Stomach (tissue), 4 donors: ENCODE data around the gene PHOX2A.

Experiments used
- EP300 ChIP-seq: sonication (generic); formaldehyde crosslinking; IDR thresholded peaks from one replicate; pipeline ENCODE4 v1.6.1; 2017; ENCODE audit warnings: antibody characterized with exemption
- TF ChIP-seq, protein P1 (sequence below), 7 experiments: fragments of 450-650 bp in 4 of 7; fragments of 200-600 bp in 3 of 7; sonication (generic) in 3 of 7; IDR thresholded peaks; one replicate each; pipeline ENCODE4 v1.5.1; 2016 to 2019; ENCODE audit warnings: antibody characterized with exemption in 7 of 7, control low read depth in 2 of 7, mild to moderate bottlenecking in 1 of 7

DNA sequence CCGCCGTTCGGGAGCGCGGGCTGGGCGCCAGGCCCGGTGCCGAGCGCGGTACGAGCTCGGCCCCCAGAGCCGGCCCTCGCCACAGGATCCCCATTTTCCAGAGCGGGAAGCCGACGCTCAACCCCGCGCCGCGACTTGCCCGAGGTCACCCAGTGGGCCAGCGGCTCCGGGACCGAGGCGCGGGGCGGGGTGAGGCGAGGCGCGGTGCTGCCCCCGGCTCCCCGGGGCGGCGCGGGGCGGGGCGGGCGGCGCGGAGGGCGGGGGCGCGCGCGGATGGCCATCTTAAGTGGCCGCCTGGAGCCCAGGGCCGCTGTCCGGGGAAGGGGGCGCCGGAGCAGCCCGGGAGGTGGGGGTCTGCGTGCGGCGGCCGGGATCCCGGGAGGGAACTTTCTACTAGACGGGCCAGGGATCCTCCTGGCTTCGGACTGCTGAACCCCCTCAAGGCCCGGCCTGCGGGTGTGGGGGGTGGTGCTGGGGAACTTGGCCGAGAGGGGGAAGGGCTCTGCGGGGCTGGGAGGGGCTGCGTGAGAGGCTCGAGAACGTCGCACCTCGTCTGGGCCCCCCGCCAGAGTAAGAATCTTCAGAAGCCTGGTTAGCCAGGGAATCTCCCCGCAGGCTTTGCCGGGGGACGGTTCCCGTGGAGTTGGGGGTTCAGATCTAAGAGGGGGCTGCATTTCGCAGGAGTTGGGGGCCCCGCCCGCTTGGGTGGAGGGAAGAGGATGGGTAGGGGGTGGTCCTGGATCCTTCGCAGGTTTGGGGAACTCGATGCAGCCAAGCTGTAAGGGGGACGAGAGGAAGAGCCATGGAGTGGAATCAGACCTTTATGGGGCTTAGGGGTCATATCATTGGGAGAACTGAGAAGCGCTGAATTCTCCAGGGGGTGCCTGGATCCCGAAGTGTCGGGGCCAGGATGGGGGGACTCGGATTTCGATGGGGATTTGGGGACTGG is 20.1 kb downstream of the PHOX2A start:
- TF ChIP-seq, protein P1, sequence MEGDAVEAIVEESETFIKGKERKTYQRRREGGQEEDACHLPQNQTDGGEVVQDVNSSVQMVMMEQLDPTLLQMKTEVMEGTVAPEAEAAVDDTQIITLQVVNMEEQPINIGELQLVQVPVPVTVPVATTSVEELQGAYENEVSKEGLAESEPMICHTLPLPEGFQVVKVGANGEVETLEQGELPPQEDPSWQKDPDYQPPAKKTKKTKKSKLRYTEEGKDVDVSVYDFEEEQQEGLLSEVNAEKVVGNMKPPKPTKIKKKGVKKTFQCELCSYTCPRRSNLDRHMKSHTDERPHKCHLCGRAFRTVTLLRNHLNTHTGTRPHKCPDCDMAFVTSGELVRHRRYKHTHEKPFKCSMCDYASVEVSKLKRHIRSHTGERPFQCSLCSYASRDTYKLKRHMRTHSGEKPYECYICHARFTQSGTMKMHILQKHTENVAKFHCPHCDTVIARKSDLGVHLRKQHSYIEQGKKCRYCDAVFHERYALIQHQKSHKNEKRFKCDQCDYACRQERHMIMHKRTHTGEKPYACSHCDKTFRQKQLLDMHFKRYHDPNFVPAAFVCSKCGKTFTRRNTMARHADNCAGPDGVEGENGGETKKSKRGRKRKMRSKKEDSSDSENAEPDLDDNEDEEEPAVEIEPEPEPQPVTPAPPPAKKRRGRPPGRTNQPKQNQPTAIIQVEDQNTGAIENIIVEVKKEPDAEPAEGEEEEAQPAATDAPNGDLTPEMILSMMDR (IDR thresholded peaks at IDR 0.05), result no peak
- TF ChIP-seq EP300, result no peak
